CD4-positive, alpha-beta T cell (primary cell): ENCODE measurements around the gene TPM3. TPM values are rescaled to one million over a fixed set of nuclear protein-coding genes. Genes with fewer than 3 reads are reported as not detected.
A peak's percentile ranks its signal among the peaks of the same experiment; 100 is the strongest.

Experiments used
- ATAC-seq: fragments of 200-7000 bp; cut with Tn5 transposase; one replicate; pipeline ENCODE4 v1.10.0; 2022; ENCODE audit warnings: mild to moderate bottlenecking; ENCODE audit not compliant: poor library complexity
- CTCF ChIA-PET: fragments of 350-600 bp; sonication (Branson Sonifier 250); formaldehyde crosslinking; loops from one replicate; lab custom pipeline; 2021; ENCODE audit warnings: antibody characterized with exemption, inconsistent platforms; lab: Charles Lee
- POLR2A ChIA-PET: fragments of 350-600 bp; sonication (Branson Sonifier 250); formaldehyde crosslinking; loops from one replicate; lab custom pipeline; 2021; ENCODE audit warnings: antibody characterized with exemption, inconsistent platforms; lab: Charles Lee
- DNase-seq, 14 experiments: peaks; one replicate each; pipeline ENCODE4 v3.0.0-alpha.2; 2013 to 2020; ENCODE audit warnings: mixed read lengths in 2 of 14
- H3K27ac ChIP-seq, 2 donors: one replicate each; pipeline versions ENCODE4 v1.5.1 to v1.7.0; 2013; ENCODE audit warnings: low read length in 2 of 2, low read depth in 1 of 2, mild to moderate bottlenecking in 1 of 2
- H3K27me3 ChIP-seq, 2 experiments: 1 replicate in 1 of 2; 2 replicates in 1 of 2; pipeline versions ENCODE4 v1.6.1 to v1.7.0; 2013; ENCODE audit warnings: low read length in 2 of 2, control low read depth in 1 of 2, mild to moderate bottlenecking in 1 of 2, moderate library complexity in 1 of 2; ENCODE audit not compliant: insufficient read depth in 2 of 2, control insufficient read depth in 1 of 2
- H3K36me3 ChIP-seq: one replicate; pipeline ENCODE4 v1.6.1; 2013; ENCODE audit warnings: low read length, control low read depth; ENCODE audit not compliant: insufficient read depth
- H3K4me1 ChIP-seq: one replicate; pipeline ENCODE4 v1.6.1; 2013; ENCODE audit warnings: low read length, control low read depth; ENCODE audit not compliant: insufficient read depth
- H3K4me3 ChIP-seq: one replicate; pipeline ENCODE4 v1.5.1; 2013; ENCODE audit warnings: mild to moderate bottlenecking, low read length, moderate library complexity
- H3K9me3 ChIP-seq, 2 experiments: 1 replicate in 1 of 2; 2 replicates in 1 of 2; pipeline versions ENCODE4 v1.6.1 to v1.7.0; 2013; ENCODE audit warnings: low read length in 2 of 2, mild to moderate bottlenecking in 2 of 2, control low read depth in 1 of 2, moderate library complexity in 1 of 2; ENCODE audit not compliant: control insufficient read depth in 1 of 2, insufficient read depth in 1 of 2
- H3K27ac Mint-ChIP-seq: one replicate; pipeline ENCODE4 v1.8.0; 2020; ENCODE audit warnings: mixed read lengths
- H3K27me3 Mint-ChIP-seq: one replicate; pipeline ENCODE4 v1.8.0; 2021; ENCODE audit warnings: mixed read lengths
- H3K36me3 Mint-ChIP-seq: one replicate; pipeline ENCODE4 v1.8.0; 2021; ENCODE audit warnings: low read depth, mixed read lengths
- H3K4me1 Mint-ChIP-seq: one replicate; pipeline ENCODE4 v1.8.0; 2021; ENCODE audit warnings: low read depth, mixed read lengths
- H3K4me3 Mint-ChIP-seq: one replicate; pipeline ENCODE4 v1.8.0; 2020; ENCODE audit warnings: mild to moderate bottlenecking, mixed read lengths
- H3K9me3 Mint-ChIP-seq: one replicate; pipeline ENCODE4 v1.8.0; 2020; ENCODE audit warnings: mixed read lengths
- intact Hi-C, 2 experiments: fragments of 100-400 bp; cut with DNase I in 1 of 2; cut with micrococcal nuclease in 1 of 2; formaldehyde crosslinking; loops; one replicate each; pipeline versions ENCODE4 v1.15.1 to v1.9.0; 2023 to 2025; cut with DNase I, micrococcal nuclease
- total RNA-seq, 174 experiments: library from RNA in 2 of 174; stranded (reverse) in 2 of 174; gene quantifications; one replicate each; pipeline ENCODE4 v1.2.3 and lab custom pipeline; 2021 to 2026
- TF ChIP-seq, protein P1 (sequence below): fragments of 200-600 bp; IDR thresholded peaks from one replicate; pipeline ENCODE4 v1.8.0; 2022; ENCODE audit warnings: antibody characterized with exemption, mild to moderate bottlenecking

The TPM3 gene
- total RNA-seq, 2 experiments from 2014 or later: 345 to 357 TPM

- intact Hi-C loops: loop anchor here (1.0 to 2.0 kb wide), 3 partner anchors 37 to 192 kb away; partner anchors contain the start of genes HAX1 (in 1 of the 2), RPS27 (in 1 of the 2) and UBAP2L (in 1 of the 2)
- Histone ChIP-seq H3K4me3 (peak overlapping the region; percentile 88), H3K4me1 (peaks cover 46% of the 10 kb centered on the region), H3K27ac (peak overlapping the region; percentile 90 to 93), H3K36me3 (peaks cover 15% of the 10 kb centered on the region), H3K27me3 (no peaks in the 10 kb centered on the region), H3K9me3 (no peaks in the 10 kb centered on the region)
- Mint-ChIP-seq H3K27ac (peak overlapping the region; percentile 96), H3K27me3 (peaks cover 5% of the 10 kb centered on the region), H3K4me3 (peak overlapping the region; percentile 97), H3K36me3 (peaks cover 41% of the 10 kb centered on the region), H3K4me1 (peaks cover 54% of the 10 kb centered on the region), H3K9me3 (no peaks in the 10 kb centered on the region)
- ChIA-PET CTCF (interaction anchor here (1.5 kb wide), 1 partner anchor 9 kb away, joined by 4 read pairs; no protein-coding TSS in a partner anchor), POLR2A (interaction anchor here (0.7 to 3.6 kb wide), 4 partner anchors 25 to 216 kb away, joined by 3 to 41 read pairs (median 14); partner anchors contain the start of genes CREB3L4 and RPS27)
- peak; percentile 78 for ATAC-seq
- DNase-seq: peak; percentile 85 to 96 (median 92)
- TF ChIP-seq, protein P1, sequence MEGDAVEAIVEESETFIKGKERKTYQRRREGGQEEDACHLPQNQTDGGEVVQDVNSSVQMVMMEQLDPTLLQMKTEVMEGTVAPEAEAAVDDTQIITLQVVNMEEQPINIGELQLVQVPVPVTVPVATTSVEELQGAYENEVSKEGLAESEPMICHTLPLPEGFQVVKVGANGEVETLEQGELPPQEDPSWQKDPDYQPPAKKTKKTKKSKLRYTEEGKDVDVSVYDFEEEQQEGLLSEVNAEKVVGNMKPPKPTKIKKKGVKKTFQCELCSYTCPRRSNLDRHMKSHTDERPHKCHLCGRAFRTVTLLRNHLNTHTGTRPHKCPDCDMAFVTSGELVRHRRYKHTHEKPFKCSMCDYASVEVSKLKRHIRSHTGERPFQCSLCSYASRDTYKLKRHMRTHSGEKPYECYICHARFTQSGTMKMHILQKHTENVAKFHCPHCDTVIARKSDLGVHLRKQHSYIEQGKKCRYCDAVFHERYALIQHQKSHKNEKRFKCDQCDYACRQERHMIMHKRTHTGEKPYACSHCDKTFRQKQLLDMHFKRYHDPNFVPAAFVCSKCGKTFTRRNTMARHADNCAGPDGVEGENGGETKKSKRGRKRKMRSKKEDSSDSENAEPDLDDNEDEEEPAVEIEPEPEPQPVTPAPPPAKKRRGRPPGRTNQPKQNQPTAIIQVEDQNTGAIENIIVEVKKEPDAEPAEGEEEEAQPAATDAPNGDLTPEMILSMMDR: no peak
These were observed 8.6 kb downstream of the TPM3 start for GRCh38 chr1:154183046-154183915.

DNA sequence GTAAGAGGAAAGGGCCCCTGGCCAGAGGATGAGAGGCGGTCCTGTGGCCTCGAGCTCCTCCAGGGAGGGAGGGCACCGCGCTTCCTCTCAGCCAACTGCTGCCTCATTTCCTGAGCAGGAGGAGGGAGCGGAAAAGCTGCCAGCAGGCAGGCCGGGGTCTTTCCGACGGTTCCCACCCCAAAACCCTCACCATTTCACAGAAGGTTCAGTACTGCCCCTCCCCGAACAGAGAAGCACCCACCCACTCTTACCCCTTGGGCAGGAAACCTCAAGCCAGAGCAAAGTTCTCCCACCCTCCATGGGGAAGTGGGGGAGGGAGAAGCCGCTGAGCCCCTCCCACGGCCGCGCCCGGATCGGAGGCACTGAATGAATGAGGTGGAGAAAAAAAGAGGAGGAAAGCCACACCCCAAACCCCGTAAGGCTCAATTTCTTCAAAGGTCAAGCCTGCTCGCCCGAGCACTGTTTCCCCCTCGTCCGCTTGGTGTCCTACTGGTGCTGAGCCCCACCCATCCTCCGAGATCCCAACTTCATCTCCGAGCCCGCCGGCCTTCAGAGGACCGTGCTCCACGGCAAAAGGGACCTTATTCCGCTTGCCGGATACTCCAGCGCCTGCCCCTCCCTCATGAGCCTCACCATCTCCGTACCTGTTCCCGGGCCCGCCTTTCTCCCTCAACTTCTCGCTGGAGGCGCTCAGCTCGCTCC, 9.4 kb downstream of the TPM3 start:
- Histone ChIP-seq H3K27me3 (no peaks in the 10 kb centered on the region), H3K9me3 (no peaks in the 10 kb centered on the region), H3K4me3 (peak overlapping the region; percentile 88), H3K27ac (peak overlapping the region; percentile 90 to 93), H3K4me1 (peaks cover 54% of the 10 kb centered on the region), H3K36me3 (peaks cover 15% of the 10 kb centered on the region)
- ATAC-seq: peak; percentile 48
- intact Hi-C loops: loop anchor here (1.0 to 2.0 kb wide), 5 partner anchors 24 to 192 kb away; partner anchors contain the start of genes UBAP2L (in 2 of the 2), HAX1 (in 1 of the 2) and RPS27 (in 1 of the 2)
- TF ChIP-seq, protein P1: no peak
- POLR2A ChIA-PET: interaction anchor here (0.7 to 3.6 kb wide), 7 partner anchors 24 to 215 kb away, joined by 3 to 41 read pairs (median 4); partner anchors contain the start of genes CREB3L4, RPS27 and UBAP2L
- Mint-ChIP-seq H3K27ac (peak overlapping the region; percentile 96), H3K4me1 (peaks cover 62% of the 10 kb centered on the region), H3K4me3 (peak overlapping the region; percentile 97), H3K27me3 (no peaks in the 10 kb centered on the region), H3K9me3 (no peaks in the 10 kb centered on the region), H3K36me3 (peaks cover 49% of the 10 kb centered on the region)
- CTCF ChIA-PET: interaction anchor here (1.5 kb wide), 1 partner anchor 9 kb away, joined by 4 read pairs; no protein-coding TSS in a partner anchor
- peak; percentile 13 to 85 (median 56) for DNase-seq

DNA sequence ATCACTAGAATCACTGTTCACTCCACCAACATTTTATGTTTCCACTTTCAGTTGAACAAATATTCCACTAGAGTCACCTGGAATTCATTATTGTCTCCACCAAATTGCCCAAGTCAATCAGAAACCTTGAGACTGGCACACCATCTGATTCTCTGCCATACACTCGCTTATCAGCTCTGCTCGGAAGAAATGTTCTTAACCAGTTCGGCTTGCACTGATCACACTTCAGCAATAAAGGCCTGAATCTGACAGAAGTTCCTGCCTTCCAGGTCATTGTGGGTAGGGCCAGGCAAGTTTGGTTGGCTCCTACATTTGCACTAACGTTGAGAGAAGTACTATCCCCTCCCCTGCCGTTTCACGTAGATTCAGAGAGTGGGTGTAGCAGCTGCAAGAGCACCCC, 10.0 kb downstream of the TPM3 start:
- intact Hi-C loops: loop anchor here (1.0 to 2.0 kb wide), 4 partner anchors 24 to 191 kb away; partner anchors contain the start of genes RPS27 (in 1 of the 2) and UBAP2L (in 1 of the 2)
- TF ChIP-seq, protein P1: no peak
- no peaks in the 10 kb centered on the region for H3K9me3 Mint-ChIP-seq
- no peaks in the 10 kb centered on the region for H3K27me3 ChIP-seq
- H3K4me3 ChIP-seq: peak overlapping the region; percentile 88
- ATAC-seq (peak; percentile 57), DNase-seq (no peak)
- no peaks in the 10 kb centered on the region for H3K9me3 ChIP-seq
- CTCF ChIA-PET: interaction anchor here (1.5 kb wide), 1 partner anchor 8 kb away, joined by 4 read pairs; no protein-coding TSS in a partner anchor
- POLR2A ChIA-PET: interaction anchor here (0.7 to 3.6 kb wide), 6 partner anchors 23 to 214 kb away, joined by 3 to 41 read pairs (median 4); partner anchors contain the start of genes CREB3L4, RPS27 and UBAP2L
- no peaks in the 10 kb centered on the region for H3K27me3 Mint-ChIP-seq
- peak overlapping the region; percentile 90 to 93 for H3K27ac ChIP-seq
- peak overlapping the region; percentile 96 for H3K27ac Mint-ChIP-seq
- H3K4me3 Mint-ChIP-seq: peak overlapping the region; percentile 97
- peaks cover 59% of the 10 kb centered on the region for H3K4me1 ChIP-seq
- H3K4me1 Mint-ChIP-seq: peaks cover 68% of the 10 kb centered on the region
- peaks cover 54% of the 10 kb centered on the region for H3K36me3 Mint-ChIP-seq
- peaks cover 15% of the 10 kb centered on the region for H3K36me3 ChIP-seq
